GM15510 (cell line): ENCODE data around the gene YIF1A.

ENCODE experiments used
- POLR2A ChIP-seq: IDR thresholded peaks from 3 replicates; pipeline ENCODE4 v1.6.1; 2011; ENCODE audit warnings: borderline replicate concordance; ENCODE audit not compliant: insufficient read length; ENCODE audit errors: extremely low read depth

The YIF1A gene

GRCh38 chr11:66329165-66329673 is 40.3 kb upstream of the YIF1A start:
- TF ChIP-seq POLR2A, result no peak

DNA sequence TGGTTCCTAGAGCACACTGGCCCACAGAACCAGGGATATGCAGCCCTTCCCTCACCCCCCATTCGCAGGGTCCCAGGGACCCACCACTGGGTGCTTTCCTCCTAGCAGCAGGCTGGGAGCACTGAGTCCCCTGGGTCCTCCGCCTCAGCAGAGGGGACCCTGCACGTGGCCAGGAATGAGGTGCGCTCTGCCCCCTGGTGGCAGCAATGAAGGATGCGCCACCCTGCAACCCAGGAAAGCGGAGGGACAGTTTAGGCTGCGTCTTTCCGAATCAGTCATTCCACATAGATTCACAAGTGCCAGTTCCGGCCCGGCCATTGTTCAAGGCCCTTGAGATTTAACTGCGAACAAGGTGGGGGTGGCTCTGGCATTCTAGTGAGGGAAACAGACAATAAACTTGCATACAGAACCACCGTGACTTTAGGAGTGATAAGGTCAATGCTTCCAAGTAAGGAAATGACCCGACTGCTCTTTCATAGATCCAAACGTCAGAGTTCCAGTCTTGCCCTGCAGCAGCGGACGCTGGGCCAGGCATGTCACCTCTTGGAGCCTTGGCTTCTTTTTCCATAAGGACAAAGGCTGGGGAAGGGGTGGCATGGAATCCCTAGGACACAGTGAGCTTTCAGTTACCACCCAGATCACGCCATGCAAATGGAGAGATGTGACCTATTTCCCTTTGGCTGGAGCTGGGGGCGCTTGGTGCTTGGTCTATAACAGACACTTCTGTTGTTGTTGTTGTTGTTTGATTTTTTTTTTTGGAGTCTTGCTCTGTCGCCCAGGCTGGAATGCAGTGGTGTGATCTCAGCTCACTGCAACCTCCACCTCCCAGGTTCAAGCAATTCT is 39.6 kb upstream of the YIF1A start:
- no peak for TF ChIP-seq POLR2A

DNA sequence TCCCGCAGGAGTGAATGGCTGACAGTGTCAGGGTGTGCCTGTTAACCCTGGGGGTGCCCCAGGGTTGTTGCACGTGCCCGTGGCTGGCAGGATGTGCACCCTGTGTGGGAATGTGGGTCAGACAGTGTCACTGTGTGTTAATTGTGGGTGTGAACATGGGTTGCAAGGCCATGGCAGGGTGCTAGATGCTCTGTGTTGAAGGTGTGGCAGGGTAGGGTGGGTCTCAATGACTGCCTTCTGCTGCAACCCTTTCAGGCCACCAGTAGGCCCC is 39.0 kb upstream of the YIF1A start:
- no peak for TF ChIP-seq POLR2A

DNA sequence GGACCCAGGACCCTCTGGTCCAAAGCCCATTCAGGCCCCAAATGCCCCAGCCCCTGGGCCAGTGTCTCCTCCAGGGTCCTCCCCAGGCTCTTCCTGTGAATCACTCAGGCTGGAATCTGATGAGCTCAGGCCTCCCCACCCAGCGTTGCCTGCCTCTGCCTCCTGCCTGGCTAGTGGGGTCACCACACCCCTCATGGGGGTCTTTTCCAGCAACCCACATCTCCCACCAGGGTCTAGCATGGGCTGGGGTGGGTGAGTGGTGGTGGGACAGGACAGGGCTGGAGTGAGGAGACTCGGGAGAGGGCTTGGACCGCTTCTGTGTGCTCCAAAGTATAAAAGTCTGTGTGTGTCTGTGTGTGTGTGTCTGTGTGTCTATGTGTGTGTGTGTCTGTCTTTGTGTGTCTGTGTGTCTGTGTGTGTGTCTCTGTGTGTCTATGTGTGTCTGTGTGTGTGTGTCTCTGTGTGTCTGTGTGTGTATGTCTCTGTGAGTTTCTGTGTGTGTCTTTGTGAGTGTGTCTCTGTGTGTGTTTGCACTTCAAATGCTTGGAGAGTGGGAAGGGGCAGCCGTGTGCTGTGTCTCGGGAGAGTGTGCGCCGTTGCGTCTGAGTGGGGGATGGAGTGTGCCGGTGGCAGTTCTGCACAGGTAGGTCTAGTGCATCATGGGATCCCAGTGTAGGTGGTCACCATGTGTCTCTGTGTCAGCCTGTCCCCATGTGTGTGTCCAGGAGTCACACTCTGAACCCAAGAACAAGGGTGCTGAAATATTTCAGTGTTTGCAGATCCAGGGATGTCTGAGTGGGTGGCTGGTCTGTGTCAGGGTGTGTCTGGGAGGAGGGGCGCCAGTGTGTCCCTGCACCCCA is 38.5 kb upstream of the YIF1A start:
- TF ChIP-seq POLR2A, result no peak

GRCh38 chr11:66326261-66327111 is 37.5 kb upstream of the YIF1A start:
- no peak for TF ChIP-seq POLR2A

- no peak for TF ChIP-seq POLR2A
These were observed 36.3 kb upstream of the YIF1A start for GRCh38 chr11:66325263-66325671.

- no peak for TF ChIP-seq POLR2A
These were observed 35.7 kb upstream of the YIF1A start for GRCh38 chr11:66324664-66325063.

GRCh38 chr11:66323684-66324083 is 34.7 kb upstream of the YIF1A start:
- TF ChIP-seq POLR2A, result no peak

DNA sequence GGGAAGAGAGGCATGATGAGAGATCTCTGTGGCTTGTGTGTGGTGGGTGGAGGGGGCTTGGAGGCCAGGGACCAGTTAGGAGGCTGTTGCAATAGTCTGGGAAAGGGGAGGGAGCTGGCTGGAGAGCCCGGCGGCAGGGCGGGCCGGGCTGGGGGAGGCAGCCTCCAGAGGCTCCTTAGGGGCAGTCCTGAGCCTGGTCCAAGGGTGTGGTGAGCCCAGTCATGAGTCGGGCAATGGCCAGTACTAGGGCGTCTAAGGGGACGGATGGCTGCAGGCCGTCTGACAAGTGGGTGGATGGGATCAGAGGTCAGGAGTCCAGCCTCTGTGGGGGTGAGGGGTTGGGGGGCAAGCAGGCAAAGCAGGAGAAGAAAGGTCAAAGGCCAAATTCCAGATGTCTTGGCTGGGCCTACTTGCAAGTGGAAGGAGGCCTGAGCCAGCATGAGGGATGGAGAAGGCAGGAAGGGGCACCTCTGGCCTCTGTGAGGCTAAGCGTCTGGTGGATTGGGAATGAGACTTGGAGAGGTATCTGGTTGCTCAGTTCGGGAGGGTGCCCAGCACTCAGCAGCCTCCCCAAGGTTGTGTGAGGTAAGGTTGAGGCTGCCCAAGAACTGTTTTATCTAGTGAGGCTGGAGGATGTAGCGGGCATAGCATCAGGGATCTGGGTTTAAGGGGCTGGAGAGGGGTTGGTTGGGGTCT is 33.9 kb upstream of the YIF1A start:
- no peak for TF ChIP-seq POLR2A

- no peak for TF ChIP-seq POLR2A
These were observed 32.7 kb upstream of the YIF1A start for GRCh38 chr11:66321606-66322005.

DNA sequence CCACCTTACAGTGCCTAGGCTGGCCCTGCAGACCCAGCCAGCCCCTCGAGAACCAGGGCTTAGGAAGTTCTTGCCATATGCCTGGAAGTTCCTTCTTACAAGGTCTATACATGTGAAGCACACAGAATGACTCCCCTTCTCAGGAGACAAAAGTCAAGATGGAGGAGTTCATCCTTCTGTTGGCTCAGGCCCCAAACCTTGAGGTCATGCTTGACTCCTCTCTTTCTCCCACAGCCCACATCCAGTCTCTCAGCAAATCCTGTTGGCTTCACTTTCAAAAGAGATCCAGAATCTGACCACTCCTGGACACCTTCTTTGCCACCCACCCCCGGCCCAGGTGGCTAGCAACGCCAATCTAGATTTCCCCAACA is 29.6 kb upstream of the YIF1A start:
- no peak for TF ChIP-seq POLR2A

DNA sequence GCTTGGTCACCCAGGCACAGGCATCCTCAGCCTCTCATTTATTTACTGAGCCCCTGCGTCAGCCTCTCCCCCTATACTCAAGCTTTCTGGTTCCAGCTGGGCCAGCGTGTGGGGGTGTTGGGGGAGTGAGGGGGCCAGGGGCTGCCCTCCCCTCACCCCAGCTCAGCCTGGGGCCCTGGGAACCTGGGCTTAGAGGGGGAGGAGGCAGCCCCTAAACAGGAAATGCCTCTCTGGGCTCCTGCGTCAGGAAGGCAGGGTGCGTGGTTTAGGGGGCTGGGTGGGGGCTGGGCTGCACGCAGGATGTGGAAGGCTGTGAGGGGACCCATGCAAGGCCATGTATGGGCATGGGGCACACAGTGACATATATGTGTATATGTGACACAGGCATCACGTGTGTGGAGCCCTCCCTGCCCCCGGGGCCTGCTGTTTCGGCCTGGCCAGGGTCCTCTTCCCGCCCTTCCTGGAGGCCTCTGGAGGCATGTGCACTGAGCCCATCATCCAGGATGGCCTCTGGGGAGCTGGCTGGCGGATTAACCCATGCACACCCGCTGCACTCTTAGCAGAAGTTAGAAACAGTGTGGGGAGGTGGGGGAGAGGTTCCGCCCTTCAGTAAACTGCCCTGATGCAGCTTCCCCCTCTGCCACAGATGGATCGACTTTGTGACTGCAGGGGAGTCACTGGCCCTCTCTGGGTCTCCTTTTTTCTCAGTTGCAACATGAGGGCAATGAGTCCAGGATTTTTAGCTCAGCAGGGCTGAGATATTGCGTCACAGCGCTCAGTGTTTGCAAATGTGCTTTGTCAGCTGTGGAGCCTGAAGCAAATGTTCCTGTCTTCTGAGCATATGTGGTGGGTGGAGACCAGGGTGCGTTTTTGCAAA is 29.0 kb upstream of the YIF1A start:
- no peak for TF ChIP-seq POLR2A

GRCh38 chr11:66317322-66317722 is 28.4 kb upstream of the YIF1A start:
- no peak for TF ChIP-seq POLR2A

DNA sequence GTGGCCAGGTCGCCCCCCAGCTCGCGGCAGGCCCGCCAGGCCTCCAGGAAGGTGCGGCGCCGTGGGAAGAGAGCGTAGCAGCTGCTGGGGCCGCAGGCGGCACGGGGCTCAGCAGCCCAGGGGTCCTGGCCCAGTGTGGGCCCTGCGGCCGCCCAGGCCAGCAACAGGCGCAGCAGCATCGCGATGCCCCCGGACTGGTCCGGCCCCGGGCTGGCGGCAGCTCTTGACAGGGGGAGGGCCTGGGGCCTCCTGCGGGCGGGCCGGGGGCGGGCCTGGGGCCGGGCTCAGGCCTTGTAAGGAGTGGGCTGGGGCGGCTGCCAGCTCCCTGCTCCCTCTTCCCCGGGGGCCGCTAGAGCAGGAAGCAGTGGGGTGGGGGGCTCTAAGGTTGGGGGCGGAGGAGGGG is 27.9 kb upstream of the YIF1A start, which contains the start of gene CD248:
Gene CD248, minus strand, starts transcription at position 196 of the 403 bp plus-strand sequence. Its CDS starts 17 bp downstream, at position 179.
- no peak for TF ChIP-seq POLR2A
